CD14-positive monocyte (primary cell): ENCODE measurements around the gene LTB4R2. TPM values are rescaled to one million over a fixed set of nuclear protein-coding genes. Genes with fewer than 3 reads are reported as not detected.

ENCODE experiments used
- DNase-seq, 3 donors: peaks; one replicate each; pipeline ENCODE4 v3.0.0-alpha.2; 2011 to 2022
- H2AFZ ChIP-seq: 2 replicates; pipeline ENCODE4 v1.6.0; 2012; ENCODE audit warnings: mild to moderate bottlenecking, low read depth, low read length, inconsistent platforms; ENCODE audit not compliant: insufficient read depth, poor library complexity, severe bottlenecking
- H3K27ac ChIP-seq, 2 donors: 1 replicate in 1 of 2; 2 replicates in 1 of 2; pipeline ENCODE4 v1.5.1; 2012 to 2013; ENCODE audit warnings: low read length in 2 of 2, control low read depth in 1 of 2, inconsistent platforms in 1 of 2, low read depth in 1 of 2, mild to moderate bottlenecking in 1 of 2
- H3K27me3 ChIP-seq, 2 donors: one replicate each; pipeline versions ENCODE4 v1.6.0 to v1.6.1; 2011 to 2013; ENCODE audit warnings: low read length in 2 of 2; ENCODE audit not compliant: control insufficient read depth in 2 of 2, insufficient read depth in 2 of 2
- H3K36me3 ChIP-seq, 2 donors: replicated peaks in 1 of 2; 1 replicate in 1 of 2; 2 replicates in 1 of 2; pipeline versions ENCODE4 v1.5.1 to v1.6.1; 2012 to 2013; ENCODE audit warnings: low read length in 2 of 2, control low read depth in 1 of 2, inconsistent platforms in 1 of 2, mild to moderate bottlenecking in 1 of 2; ENCODE audit not compliant: insufficient read depth in 2 of 2, control insufficient read depth in 1 of 2
- H3K4me1 ChIP-seq, 2 donors: 1 replicate in 1 of 2; 2 replicates in 1 of 2; pipeline versions ENCODE4 v1.5.1 to v1.6.1; 2012 to 2013; ENCODE audit warnings: low read length in 2 of 2, control low read depth in 1 of 2, inconsistent platforms in 1 of 2, mild to moderate bottlenecking in 1 of 2, moderate library complexity in 1 of 2; ENCODE audit not compliant: insufficient read depth in 2 of 2, control insufficient read depth in 1 of 2
- H3K4me2 ChIP-seq: replicated peaks from 2 replicates; pipeline ENCODE3; 2012; ENCODE audit warnings: low read length, moderate library complexity, mild to moderate bottlenecking; ENCODE audit not compliant: poor library complexity, severe bottlenecking; ENCODE audit errors: extremely low read depth
- H3K4me3 ChIP-seq, 3 experiments: fragments of 200-600 bp in 1 of 3; sonication (generic) in 1 of 3; replicated peaks in 1 of 3; 1 replicate in 2 of 3; 2 replicates in 1 of 3; pipeline ENCODE4 v1.5.1; 2011 to 2013; ENCODE audit warnings: low read length in 3 of 3, mild to moderate bottlenecking in 3 of 3, control low read depth in 2 of 3, low read depth in 2 of 3, inconsistent platforms in 1 of 3, moderate library complexity in 1 of 3
- H3K79me2 ChIP-seq: 2 replicates; pipeline ENCODE4 v1.6.0; 2012; ENCODE audit warnings: mild to moderate bottlenecking, control low read depth, inconsistent platforms, low read length, moderate library complexity; ENCODE audit not compliant: insufficient read depth
- H3K9ac ChIP-seq: 2 replicates; pipeline ENCODE4 v1.6.0; 2017; ENCODE audit warnings: low read length, mild to moderate bottlenecking; ENCODE audit not compliant: insufficient read depth, poor library complexity, severe bottlenecking
- H3K9me3 ChIP-seq, 2 donors: replicated peaks in 1 of 2; 1 replicate in 1 of 2; 2 replicates in 1 of 2; pipeline versions ENCODE4 v1.5.1 to v1.6.1; 2012 to 2013; ENCODE audit warnings: low read length in 2 of 2, control low read depth in 1 of 2; ENCODE audit not compliant: control insufficient read depth in 1 of 2, insufficient read depth in 1 of 2
- H4K20me1 ChIP-seq: 2 replicates; pipeline ENCODE4 v1.6.0; 2012; ENCODE audit warnings: mild to moderate bottlenecking, low read length, control low read depth, moderate library complexity; ENCODE audit not compliant: insufficient read depth
- H3K27ac Mint-ChIP-seq, 7 donors: one replicate each; pipeline ENCODE4 v1.8.0; 2020; ENCODE audit warnings: mild to moderate bottlenecking in 7 of 7, mixed read lengths in 7 of 7, moderate library complexity in 6 of 7, inconsistent platforms in 2 of 7
- H3K27me3 Mint-ChIP-seq, 3 donors: one replicate each; pipeline ENCODE4 v1.8.0; 2021 to 2022; ENCODE audit warnings: low read depth in 3 of 3, mild to moderate bottlenecking in 3 of 3, mixed read lengths in 3 of 3, moderate library complexity in 3 of 3, inconsistent platforms in 1 of 3
- H3K36me3 Mint-ChIP-seq, 2 donors: one replicate each; pipeline ENCODE4 v1.8.0; 2020; ENCODE audit warnings: mixed read lengths in 2 of 2, inconsistent platforms in 1 of 2, mild to moderate bottlenecking in 1 of 2
- H3K4me1 Mint-ChIP-seq: one replicate; pipeline ENCODE4 v1.8.0; 2020; ENCODE audit warnings: mild to moderate bottlenecking, mixed read lengths
- H3K4me3 Mint-ChIP-seq, 2 donors: one replicate each; pipeline ENCODE4 v1.8.0; 2020; ENCODE audit warnings: mild to moderate bottlenecking in 2 of 2, mixed read lengths in 2 of 2, moderate library complexity in 1 of 2
- H3K9me3 Mint-ChIP-seq, 7 donors: one replicate each; pipeline ENCODE4 v1.8.0; 2020 to 2022; ENCODE audit warnings: mixed read lengths in 7 of 7, mild to moderate bottlenecking in 6 of 7, moderate library complexity in 6 of 7, inconsistent platforms in 2 of 7
- CTCF ChIP-seq: fragments of 200-600 bp; IDR thresholded peaks from one replicate; pipeline ENCODE4 v1.8.0; 2022; ENCODE audit warnings: antibody characterized with exemption, mild to moderate bottlenecking
- WGBS: methylation state at CpG from one replicate; pipeline ENCODE4 v1.1.5; 2013; ENCODE audit warnings: missing lambda C conversion rate; ENCODE audit not compliant: insufficient coverage; 5-methylcytosine and 5-hydroxymethylcytosine counted together
- intact Hi-C, 2 donors: fragments of 100-400 bp; cut with micrococcal nuclease; formaldehyde crosslinking; loops; one replicate each; pipeline versions ENCODE4 v1.15.0 to v1.15.1; 2023
- polyA plus RNA-seq, 3 donors: library from polyadenylated mRNA; depleted of rRNA in 1 of 3; unstranded in 2 of 3; stranded (reverse) in 1 of 3; fragments of 300-500 nt in 2 of 3; fragments of >200 nt in 1 of 3; fragmentation: Illumina TruSeq in 2 of 3; gene quantifications; 1 replicate in 2 of 3; 2 replicates in 1 of 3; pipeline ENCODE4 v1.2.3, GENCODE V29; 2012 to 2021

Gene LTB4R2
- polyA plus RNA-seq, 3 donors, result 2.7 to 25.1 (median 2.9) TPM

- no peak for TF ChIP-seq CTCF
- no peaks in the 10 kb centered on the region for H4K20me1 ChIP-seq
- Mint-ChIP-seq H3K4me1 (peaks cover 14% of the 10 kb centered on the region), H3K4me3 (no peak overlapping the region), H3K9me3 (peaks cover 0 to 1% (median 0%) of the 10 kb centered on the region in 7 donors), H3K27ac (no peak overlapping the region), H3K36me3 (no peaks in the 10 kb centered on the region), H3K27me3 (peaks cover 4 to 24% (median 22%) of the 10 kb centered on the region in 3 donors)
- H3K27me3 ChIP-seq, result peaks cover 3 to 9% of the 10 kb centered on the region in 2 donors
- no peaks in the 10 kb centered on the region for H3K79me2 ChIP-seq
- no peak overlapping the region for H3K27ac ChIP-seq
- H3K4me2 ChIP-seq, result no peak overlapping the region
- H3K4me1 ChIP-seq, result peaks cover 6 to 7% of the 10 kb centered on the region in 2 donors
- intact Hi-C loops, result no loop called here
- no peak for DNase-seq
- no peaks in the 10 kb centered on the region for H3K9me3 ChIP-seq
- no peaks in the 10 kb centered on the region for H3K36me3 ChIP-seq
- no peak overlapping the region for H2AFZ ChIP-seq
- WGBS, result 67% methylated on average over 1 of the region's 5 CpGs
- H3K4me3 ChIP-seq, result no peak overlapping the region
- H3K9ac ChIP-seq, result no peak overlapping the region
Measured at GRCh38 chr14:24349742-24350141, 39.8 kb downstream of the LTB4R2 start.

GRCh38 chr14:24351517-24351916 lies 41.6 kb downstream of the LTB4R2 start:
- Histone ChIP-seq H3K27ac (no peak overlapping the region), H3K9me3 (no peaks in the 10 kb centered on the region), H3K4me1 (peaks cover 11 to 13% of the 10 kb centered on the region in 2 donors), H3K9ac (no peak overlapping the region), H3K4me2 (no peak overlapping the region), H2AFZ (no peak overlapping the region), H3K4me3 (no peak overlapping the region), H3K27me3 (peaks cover 3 to 9% of the 10 kb centered on the region in 2 donors), H3K79me2 (no peaks in the 10 kb centered on the region), H3K36me3 (no peaks in the 10 kb centered on the region), H4K20me1 (no peaks in the 10 kb centered on the region)
- Mint-ChIP-seq H3K36me3 (no peaks in the 10 kb centered on the region), H3K9me3 (peaks cover 0 to 1% (median 0%) of the 10 kb centered on the region in 7 donors), H3K4me1 (peaks cover 16% of the 10 kb centered on the region), H3K4me3 (no peak overlapping the region), H3K27me3 (peaks cover 5 to 24% (median 20%) of the 10 kb centered on the region in 3 donors), H3K27ac (no peak overlapping the region)
- WGBS, result 33% methylated on average over 3 of the region's 4 CpGs
- intact Hi-C loops, result no loop called here
- TF ChIP-seq CTCF, result no peak
- DNase-seq, result no peak
